ENCODE measurements around the gene ANXA3. TPM values are rescaled to one million over a fixed set of nuclear protein-coding genes. Genes with fewer than 3 reads are reported as not detected.

Gene ANXA3
- polyA plus RNA-seq, 1 donor from 2014 or later = 0.27 TPM

DNA sequence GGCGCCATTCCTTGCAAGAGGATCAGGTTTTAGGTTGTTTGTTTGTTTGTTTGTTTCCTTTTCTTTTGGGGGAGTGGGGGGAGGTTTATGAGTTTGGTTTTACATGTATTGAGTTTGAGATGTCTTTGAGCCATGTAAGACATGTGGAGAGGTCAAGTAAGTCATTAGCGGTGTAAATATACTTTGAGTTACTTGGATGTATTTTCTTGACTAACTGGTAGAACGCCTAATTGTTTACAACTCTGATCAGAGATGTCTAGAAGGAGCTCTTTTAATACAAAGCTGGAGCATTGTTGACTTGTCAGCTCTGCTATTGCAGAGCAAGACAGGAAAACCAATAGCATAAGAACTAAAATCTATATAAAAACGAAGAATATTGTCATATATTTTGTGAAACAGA lies 57.1 kb downstream of the ANXA3 start:
- no peak for TF ChIP-seq POLR2AphosphoS5 (IDR thresholded peaks at IDR 0.05)
- TF ChIP-seq, protein P1, sequence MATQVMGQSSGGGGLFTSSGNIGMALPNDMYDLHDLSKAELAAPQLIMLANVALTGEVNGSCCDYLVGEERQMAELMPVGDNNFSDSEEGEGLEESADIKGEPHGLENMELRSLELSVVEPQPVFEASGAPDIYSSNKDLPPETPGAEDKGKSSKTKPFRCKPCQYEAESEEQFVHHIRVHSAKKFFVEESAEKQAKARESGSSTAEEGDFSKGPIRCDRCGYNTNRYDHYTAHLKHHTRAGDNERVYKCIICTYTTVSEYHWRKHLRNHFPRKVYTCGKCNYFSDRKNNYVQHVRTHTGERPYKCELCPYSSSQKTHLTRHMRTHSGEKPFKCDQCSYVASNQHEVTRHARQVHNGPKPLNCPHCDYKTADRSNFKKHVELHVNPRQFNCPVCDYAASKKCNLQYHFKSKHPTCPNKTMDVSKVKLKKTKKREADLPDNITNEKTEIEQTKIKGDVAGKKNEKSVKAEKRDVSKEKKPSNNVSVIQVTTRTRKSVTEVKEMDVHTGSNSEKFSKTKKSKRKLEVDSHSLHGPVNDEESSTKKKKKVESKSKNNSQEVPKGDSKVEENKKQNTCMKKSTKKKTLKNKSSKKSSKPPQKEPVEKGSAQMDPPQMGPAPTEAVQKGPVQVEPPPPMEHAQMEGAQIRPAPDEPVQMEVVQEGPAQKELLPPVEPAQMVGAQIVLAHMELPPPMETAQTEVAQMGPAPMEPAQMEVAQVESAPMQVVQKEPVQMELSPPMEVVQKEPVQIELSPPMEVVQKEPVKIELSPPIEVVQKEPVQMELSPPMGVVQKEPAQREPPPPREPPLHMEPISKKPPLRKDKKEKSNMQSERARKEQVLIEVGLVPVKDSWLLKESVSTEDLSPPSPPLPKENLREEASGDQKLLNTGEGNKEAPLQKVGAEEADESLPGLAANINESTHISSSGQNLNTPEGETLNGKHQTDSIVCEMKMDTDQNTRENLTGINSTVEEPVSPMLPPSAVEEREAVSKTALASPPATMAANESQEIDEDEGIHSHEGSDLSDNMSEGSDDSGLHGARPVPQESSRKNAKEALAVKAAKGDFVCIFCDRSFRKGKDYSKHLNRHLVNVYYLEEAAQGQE (IDR thresholded peaks at IDR 0.05; ENCODE audit: borderline replicate concordance) = no peak
- no peak for TF ChIP-seq EZH2 (IDR thresholded peaks at IDR 0.05; ENCODE audit: borderline replicate concordance, insufficient read depth, low read length, poor library complexity, severe bottlenecking)
- TF ChIP-seq, protein P2, sequence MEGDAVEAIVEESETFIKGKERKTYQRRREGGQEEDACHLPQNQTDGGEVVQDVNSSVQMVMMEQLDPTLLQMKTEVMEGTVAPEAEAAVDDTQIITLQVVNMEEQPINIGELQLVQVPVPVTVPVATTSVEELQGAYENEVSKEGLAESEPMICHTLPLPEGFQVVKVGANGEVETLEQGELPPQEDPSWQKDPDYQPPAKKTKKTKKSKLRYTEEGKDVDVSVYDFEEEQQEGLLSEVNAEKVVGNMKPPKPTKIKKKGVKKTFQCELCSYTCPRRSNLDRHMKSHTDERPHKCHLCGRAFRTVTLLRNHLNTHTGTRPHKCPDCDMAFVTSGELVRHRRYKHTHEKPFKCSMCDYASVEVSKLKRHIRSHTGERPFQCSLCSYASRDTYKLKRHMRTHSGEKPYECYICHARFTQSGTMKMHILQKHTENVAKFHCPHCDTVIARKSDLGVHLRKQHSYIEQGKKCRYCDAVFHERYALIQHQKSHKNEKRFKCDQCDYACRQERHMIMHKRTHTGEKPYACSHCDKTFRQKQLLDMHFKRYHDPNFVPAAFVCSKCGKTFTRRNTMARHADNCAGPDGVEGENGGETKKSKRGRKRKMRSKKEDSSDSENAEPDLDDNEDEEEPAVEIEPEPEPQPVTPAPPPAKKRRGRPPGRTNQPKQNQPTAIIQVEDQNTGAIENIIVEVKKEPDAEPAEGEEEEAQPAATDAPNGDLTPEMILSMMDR (IDR thresholded peaks at IDR 0.05; ENCODE audit: poor library complexity, severe bottlenecking) = no peak
- no peak for TF ChIP-seq RAD21 (conservative IDR thresholded peaks at IDR 0.05)
- TF ChIP-seq SMC3 (conservative IDR thresholded peaks at IDR 0.05; ENCODE audit: poor library complexity) = no peak
- no peak for TF ChIP-seq TAF1 (IDR thresholded peaks at IDR 0.05; ENCODE audit: low read depth)
- no peak for TF ChIP-seq EP300 (conservative IDR thresholded peaks at IDR 0.05; ENCODE audit: poor library complexity, severe bottlenecking)
- TF ChIP-seq MXI1 (conservative IDR thresholded peaks at IDR 0.05; ENCODE audit: poor library complexity, severe bottlenecking) = no peak
- no peaks in the 10 kb centered on the region for H3K27me3 ChIP-seq (ENCODE audit: insufficient read depth, low read depth, low read length)
- H2AFZ ChIP-seq (ENCODE audit: low read depth, low read length) = no peak overlapping the region
- no peak overlapping the region for H3K9ac ChIP-seq (ENCODE audit: low read length)
- no peaks in the 10 kb centered on the region for H3K9me3 ChIP-seq (ENCODE audit: low read length)
- no peak overlapping the region for H3K27ac ChIP-seq (ENCODE audit: low read length)
- no peaks in the 10 kb centered on the region for H3K9me2 ChIP-seq (ENCODE audit: insufficient read depth, low read length)
- no peaks in the 10 kb centered on the region for H4K20me1 ChIP-seq (ENCODE audit: insufficient read depth)
- no peaks in the 10 kb centered on the region for H3K36me3 ChIP-seq (ENCODE audit: insufficient read depth, low read length)
- no peak overlapping the region for H3K4me3 ChIP-seq (ENCODE audit: low read length)
- no peaks in the 10 kb centered on the region for H3K79me2 ChIP-seq (replicated peaks; ENCODE audit: insufficient read depth, low read length)
- no peak overlapping the region for H3K4me2 ChIP-seq (ENCODE audit: low read length)
- no peaks in the 10 kb centered on the region for H3F3A ChIP-seq (ENCODE audit: insufficient read depth, low read length, poor library complexity, severe bottlenecking)

DNA sequence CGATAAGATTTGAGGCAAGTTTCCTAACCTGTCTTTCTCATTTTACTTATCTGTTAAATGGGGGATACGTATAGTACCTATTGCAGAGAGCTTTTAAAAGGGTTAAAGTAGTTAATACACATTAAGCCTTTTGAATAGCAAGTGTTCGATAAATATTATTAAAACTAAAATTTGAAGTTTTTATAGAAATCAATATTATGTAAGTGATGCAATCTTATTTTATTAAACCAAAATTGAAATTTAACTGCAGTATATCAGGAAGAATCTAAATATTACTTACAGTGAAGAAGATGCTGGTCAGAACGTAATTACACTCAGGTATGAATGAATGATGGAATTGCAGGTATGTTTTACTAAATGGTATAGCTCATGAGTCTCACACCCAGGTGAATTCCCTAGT lies 58.0 kb downstream of the ANXA3 start:
- H3K9me2 ChIP-seq (ENCODE audit: insufficient read depth, low read length) = no peaks in the 10 kb centered on the region
- no peak overlapping the region for H2AFZ ChIP-seq (ENCODE audit: low read depth, low read length)
- TF ChIP-seq SMC3 (conservative IDR thresholded peaks at IDR 0.05; ENCODE audit: poor library complexity) = no peak
- TF ChIP-seq POLR2AphosphoS5 (IDR thresholded peaks at IDR 0.05) = no peak
- TF ChIP-seq EZH2 (IDR thresholded peaks at IDR 0.05; ENCODE audit: borderline replicate concordance, insufficient read depth, low read length, poor library complexity, severe bottlenecking) = no peak
- no peak for TF ChIP-seq EP300 (conservative IDR thresholded peaks at IDR 0.05; ENCODE audit: poor library complexity, severe bottlenecking)
- TF ChIP-seq, protein P1 (IDR thresholded peaks at IDR 0.05; ENCODE audit: borderline replicate concordance) = no peak
- H3K4me2 ChIP-seq (ENCODE audit: low read length) = no peak overlapping the region
- H3K9ac ChIP-seq (ENCODE audit: low read length) = no peak overlapping the region
- H3K27me3 ChIP-seq (ENCODE audit: insufficient read depth, low read depth, low read length) = no peaks in the 10 kb centered on the region
- no peaks in the 10 kb centered on the region for H4K20me1 ChIP-seq (ENCODE audit: insufficient read depth)
- no peak overlapping the region for H3K27ac ChIP-seq (ENCODE audit: low read length)
- H3K9me3 ChIP-seq (ENCODE audit: low read length) = no peaks in the 10 kb centered on the region
- H3K4me3 ChIP-seq (ENCODE audit: low read length) = no peak overlapping the region
- no peaks in the 10 kb centered on the region for H3K36me3 ChIP-seq (ENCODE audit: insufficient read depth, low read length)
- H3F3A ChIP-seq (ENCODE audit: insufficient read depth, low read length, poor library complexity, severe bottlenecking) = no peaks in the 10 kb centered on the region
- no peaks in the 10 kb centered on the region for H3K79me2 ChIP-seq (replicated peaks; ENCODE audit: insufficient read depth, low read length)

Measured in neural cell (in vitro differentiated cells).